Measurements from ENCODE around the gene RASSF1. TPM values are rescaled to one million over a fixed set of nuclear protein-coding genes. Genes with fewer than 3 reads are reported as not detected.

The RASSF1 gene
- total RNA-seq, 1 experiment from 2014 or later = 20.0 TPM

DNA sequence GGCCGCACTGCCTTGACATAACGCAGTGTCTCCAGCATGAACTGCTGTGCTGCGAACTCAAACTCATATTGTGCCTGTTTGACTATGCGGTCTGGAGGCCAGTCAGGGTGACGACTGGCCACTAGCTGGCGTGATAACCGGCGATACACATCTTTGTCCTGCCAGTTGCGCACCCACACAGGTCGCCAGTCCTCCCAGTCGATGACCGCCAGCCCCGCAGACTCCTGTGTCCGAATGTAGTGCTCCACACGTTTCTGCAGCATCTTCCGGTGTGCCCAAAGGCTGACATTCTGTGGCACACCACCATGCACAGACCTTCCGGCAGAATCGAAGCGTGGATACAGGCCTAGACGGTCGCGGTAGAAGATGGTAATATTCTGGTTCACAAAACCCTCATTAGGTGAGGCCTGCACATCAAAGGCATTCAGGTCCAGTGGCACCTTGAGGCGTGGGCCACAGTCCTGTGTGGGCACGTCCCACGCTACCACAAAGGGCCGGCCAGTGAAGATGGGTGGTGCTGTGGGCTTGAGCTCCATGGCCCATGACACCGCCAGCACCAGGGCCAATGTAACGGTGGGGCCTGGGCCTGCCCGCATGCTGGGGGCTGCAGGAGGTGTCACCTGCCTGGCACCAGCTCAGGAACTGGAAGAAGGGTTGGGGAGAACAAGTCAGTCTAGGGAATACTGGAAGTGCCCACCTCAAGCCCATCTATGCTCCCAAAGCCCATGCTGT, 20.6 kb downstream of the RASSF1 start:
- no TSS peak for BruUV-seq (replicated peaks)
- ChIA-PET POLR2A (ENCODE audit: unreplicated experiment) (no interaction called here), CTCF (no interaction called here)
- Histone ChIP-seq H3K9me3 (ENCODE audit: low read length) (no peaks in the 10 kb centered on the region), H3F3A (ENCODE audit: low read length, unreplicated experiment) (peaks cover 13% of the 10 kb centered on the region), H3K4me3 (ENCODE audit: low read length) (peak overlapping the region; percentile 97), H3K27me3 (ENCODE audit: low read length) (no peaks in the 10 kb centered on the region), H3K36me3 (ENCODE audit: low read depth, low read length) (peaks cover 6% of the 10 kb centered on the region), H3K27ac (ENCODE audit: low read length) (peak overlapping the region; percentile 86), H2AFZ (ENCODE audit: low read length) (no peak overlapping the region), H3K4me2 (ENCODE audit: low read length) (peak overlapping the region; percentile 99), H3K9me2 (replicated peaks; ENCODE audit: low read length) (no peaks in the 10 kb centered on the region), H3K4me1 (ENCODE audit: insufficient read depth, low read length) (peaks cover 48% of the 10 kb centered on the region), H4K20me1 (ENCODE audit: low read length) (no peaks in the 10 kb centered on the region), H3K9ac (ENCODE audit: low read length) (peak overlapping the region; percentile 93), H3K79me2 (ENCODE audit: low read length) (peaks cover 33% of the 10 kb centered on the region)
- TF ChIP-seq, protein P1, sequence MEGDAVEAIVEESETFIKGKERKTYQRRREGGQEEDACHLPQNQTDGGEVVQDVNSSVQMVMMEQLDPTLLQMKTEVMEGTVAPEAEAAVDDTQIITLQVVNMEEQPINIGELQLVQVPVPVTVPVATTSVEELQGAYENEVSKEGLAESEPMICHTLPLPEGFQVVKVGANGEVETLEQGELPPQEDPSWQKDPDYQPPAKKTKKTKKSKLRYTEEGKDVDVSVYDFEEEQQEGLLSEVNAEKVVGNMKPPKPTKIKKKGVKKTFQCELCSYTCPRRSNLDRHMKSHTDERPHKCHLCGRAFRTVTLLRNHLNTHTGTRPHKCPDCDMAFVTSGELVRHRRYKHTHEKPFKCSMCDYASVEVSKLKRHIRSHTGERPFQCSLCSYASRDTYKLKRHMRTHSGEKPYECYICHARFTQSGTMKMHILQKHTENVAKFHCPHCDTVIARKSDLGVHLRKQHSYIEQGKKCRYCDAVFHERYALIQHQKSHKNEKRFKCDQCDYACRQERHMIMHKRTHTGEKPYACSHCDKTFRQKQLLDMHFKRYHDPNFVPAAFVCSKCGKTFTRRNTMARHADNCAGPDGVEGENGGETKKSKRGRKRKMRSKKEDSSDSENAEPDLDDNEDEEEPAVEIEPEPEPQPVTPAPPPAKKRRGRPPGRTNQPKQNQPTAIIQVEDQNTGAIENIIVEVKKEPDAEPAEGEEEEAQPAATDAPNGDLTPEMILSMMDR (conservative IDR thresholded peaks at IDR 0.05; ENCODE audit: low read depth, low read length) = no peak
- TF ChIP-seq EZH2 (IDR thresholded peaks at IDR 0.05; ENCODE audit: low read length, unreplicated experiment) = no peak
- TF ChIP-seq EZH2phosphoT487 (IDR thresholded peaks at IDR 0.05; ENCODE audit: borderline replicate concordance, low read length) = no peak
- ATAC-seq (no peak), DNase-seq (no peak)
- intact Hi-C loops (cut with micrococcal nuclease) = loop anchor here (5.0 kb wide), 1 partner anchor 123 kb away; no protein-coding TSS in a partner anchor

DNA sequence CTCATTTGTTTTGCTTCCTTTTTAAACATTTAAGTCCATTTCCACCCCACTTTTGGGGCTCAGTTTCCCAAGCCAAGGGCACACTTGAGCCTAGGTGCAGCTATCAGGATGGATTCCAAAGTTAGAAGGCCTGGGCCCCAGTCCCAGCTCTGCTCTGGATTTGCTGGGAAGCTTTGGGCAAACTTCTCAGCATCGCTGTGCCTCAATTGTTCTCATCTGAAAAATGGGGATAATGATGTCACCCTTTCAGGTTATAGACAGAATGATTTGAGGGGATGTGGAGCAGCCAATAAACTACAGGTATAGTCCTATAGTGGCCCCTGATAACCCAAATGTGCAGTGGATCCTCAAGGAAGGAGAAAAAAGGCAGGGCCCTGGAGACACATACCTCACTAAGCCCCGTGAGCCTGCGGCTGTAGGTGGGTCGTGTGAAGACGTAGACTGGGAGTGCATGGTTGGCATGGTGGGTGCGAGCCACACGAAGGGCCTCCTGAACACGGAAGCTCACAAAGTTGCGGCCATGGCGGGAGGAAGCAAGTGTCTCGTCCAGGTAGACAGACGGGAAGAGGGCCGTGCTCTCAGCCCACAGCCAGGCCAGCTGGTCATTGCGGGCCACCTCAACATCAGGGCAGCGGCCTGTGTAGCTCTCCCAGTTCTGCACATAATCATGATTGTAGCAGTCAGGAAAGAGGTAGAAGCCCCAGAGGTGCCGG, 21.3 kb downstream of the RASSF1 start:
- CTCF ChIA-PET = no interaction called here

More for the DNA sequence above, 21.3 kb downstream of the RASSF1 start:
- Histone ChIP-seq H3K36me3 (ENCODE audit: low read depth, low read length) (peaks cover 6% of the 10 kb centered on the region), H3K4me1 (ENCODE audit: insufficient read depth, low read length) (peaks cover 48% of the 10 kb centered on the region), H4K20me1 (ENCODE audit: low read length) (no peaks in the 10 kb centered on the region), H3K9me3 (ENCODE audit: low read length) (no peaks in the 10 kb centered on the region), H3K27ac (ENCODE audit: low read length) (no peak overlapping the region), H3F3A (ENCODE audit: low read length, unreplicated experiment) (peaks cover 13% of the 10 kb centered on the region), H3K9me2 (replicated peaks; ENCODE audit: low read length) (no peaks in the 10 kb centered on the region), H3K79me2 (ENCODE audit: low read length) (peaks cover 35% of the 10 kb centered on the region), H2AFZ (ENCODE audit: low read length) (no peak overlapping the region), H3K4me2 (ENCODE audit: low read length) (peak overlapping the region; percentile 88), H3K9ac (ENCODE audit: low read length) (no peak overlapping the region), H3K27me3 (ENCODE audit: low read length) (no peaks in the 10 kb centered on the region), H3K4me3 (ENCODE audit: low read length) (no peak overlapping the region)
- intact Hi-C loops (cut with micrococcal nuclease) = no loop called here
- no peak for ATAC-seq
- no TSS peak for BruUV-seq (replicated peaks)
- TF ChIP-seq, protein P1 (conservative IDR thresholded peaks at IDR 0.05; ENCODE audit: low read depth, low read length) = no peak
- TF ChIP-seq EZH2phosphoT487 (IDR thresholded peaks at IDR 0.05; ENCODE audit: borderline replicate concordance, low read length) (no peak), EZH2 (IDR thresholded peaks at IDR 0.05; ENCODE audit: low read length, unreplicated experiment) (no peak)
- POLR2A ChIA-PET (ENCODE audit: unreplicated experiment) = no interaction called here
- no peak for DNase-seq

Measured in PC-3 (cell line).